ENCODE measurements around the gene PRDX6. TPM values are rescaled to one million over a fixed set of nuclear protein-coding genes. Genes with fewer than 3 reads are reported as not detected.

The PRDX6 gene
- total RNA-seq, 1 experiment from 2014 or later, result 270 TPM

DNA sequence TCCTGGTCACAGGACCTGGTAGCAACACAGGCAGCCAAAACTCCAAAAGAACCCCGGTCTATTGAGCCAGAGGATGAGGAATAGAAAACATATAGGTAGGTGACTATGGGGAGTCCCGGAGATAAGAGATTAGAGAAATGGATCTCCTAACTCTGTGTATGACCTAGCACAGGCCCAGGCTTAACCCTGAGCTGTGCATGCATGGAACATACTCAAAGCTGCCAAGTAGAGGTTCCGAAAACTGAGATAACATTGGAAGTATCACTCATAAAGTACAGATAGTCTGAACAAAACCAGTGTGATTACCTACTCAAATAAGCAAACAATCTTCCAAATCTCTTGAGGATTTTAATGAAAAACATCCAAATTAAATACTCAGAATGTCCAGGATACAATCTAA lies 31.5 kb upstream of the PRDX6 start:
- ChIA-PET CTCF (no interaction called here), POLR2A (ENCODE audit: low non-redundant PET) (no interaction called here)
- Histone ChIP-seq H3K27me3 (replicated peaks; ENCODE audit: insufficient read depth, low read depth, low read length, poor library complexity) (no peaks in the 10 kb centered on the region), H3K9me3 (ENCODE audit: low read depth, low read length, poor library complexity, severe bottlenecking) (no peaks in the 10 kb centered on the region), H3K27ac (ENCODE audit: low read depth, low read length, poor library complexity, severe bottlenecking) (no peak overlapping the region), H3K36me3 (ENCODE audit: insufficient read depth, low read length, poor library complexity, severe bottlenecking) (no peaks in the 10 kb centered on the region), H3K4me3 (ENCODE audit: low read depth, low read length, poor library complexity, severe bottlenecking) (no peak overlapping the region), H3K4me1 (ENCODE audit: insufficient read depth, low read length, poor library complexity, severe bottlenecking) (no peaks in the 10 kb centered on the region)
- no peak for DNase-seq (ENCODE audit: low spot score)
- intact Hi-C loops (cut with micrococcal nuclease; ENCODE audit: unreplicated experiment), result no loop called here
- TF ChIP-seq, protein P1, sequence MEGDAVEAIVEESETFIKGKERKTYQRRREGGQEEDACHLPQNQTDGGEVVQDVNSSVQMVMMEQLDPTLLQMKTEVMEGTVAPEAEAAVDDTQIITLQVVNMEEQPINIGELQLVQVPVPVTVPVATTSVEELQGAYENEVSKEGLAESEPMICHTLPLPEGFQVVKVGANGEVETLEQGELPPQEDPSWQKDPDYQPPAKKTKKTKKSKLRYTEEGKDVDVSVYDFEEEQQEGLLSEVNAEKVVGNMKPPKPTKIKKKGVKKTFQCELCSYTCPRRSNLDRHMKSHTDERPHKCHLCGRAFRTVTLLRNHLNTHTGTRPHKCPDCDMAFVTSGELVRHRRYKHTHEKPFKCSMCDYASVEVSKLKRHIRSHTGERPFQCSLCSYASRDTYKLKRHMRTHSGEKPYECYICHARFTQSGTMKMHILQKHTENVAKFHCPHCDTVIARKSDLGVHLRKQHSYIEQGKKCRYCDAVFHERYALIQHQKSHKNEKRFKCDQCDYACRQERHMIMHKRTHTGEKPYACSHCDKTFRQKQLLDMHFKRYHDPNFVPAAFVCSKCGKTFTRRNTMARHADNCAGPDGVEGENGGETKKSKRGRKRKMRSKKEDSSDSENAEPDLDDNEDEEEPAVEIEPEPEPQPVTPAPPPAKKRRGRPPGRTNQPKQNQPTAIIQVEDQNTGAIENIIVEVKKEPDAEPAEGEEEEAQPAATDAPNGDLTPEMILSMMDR (conservative IDR thresholded peaks at IDR 0.05; ENCODE audit: low read depth, low read length), result no peak
- TF ChIP-seq EZH2 (IDR thresholded peaks at IDR 0.05; ENCODE audit: borderline replicate concordance, low read depth, low read length, poor library complexity, severe bottlenecking), result no peak
- BruUV-seq (replicated peaks), result no TSS peak

- Histone ChIP-seq H3K36me3 (ENCODE audit: insufficient read depth, low read length, poor library complexity, severe bottlenecking) (no peaks in the 10 kb centered on the region), H3K4me1 (ENCODE audit: insufficient read depth, low read length, poor library complexity, severe bottlenecking) (no peaks in the 10 kb centered on the region), H3K27me3 (replicated peaks; ENCODE audit: insufficient read depth, low read depth, low read length, poor library complexity) (no peaks in the 10 kb centered on the region), H3K27ac (ENCODE audit: low read depth, low read length, poor library complexity, severe bottlenecking) (no peak overlapping the region), H3K4me3 (ENCODE audit: low read depth, low read length, poor library complexity, severe bottlenecking) (no peak overlapping the region), H3K9me3 (ENCODE audit: low read depth, low read length, poor library complexity, severe bottlenecking) (no peaks in the 10 kb centered on the region)
- DNase-seq (ENCODE audit: low spot score), result no peak
- BruUV-seq (replicated peaks), result no TSS peak
- POLR2A ChIA-PET (ENCODE audit: low non-redundant PET), result no interaction called here
- CTCF ChIA-PET, result no interaction called here
- no peak for TF ChIP-seq EZH2 (IDR thresholded peaks at IDR 0.05; ENCODE audit: borderline replicate concordance, low read depth, low read length, poor library complexity, severe bottlenecking)
- TF ChIP-seq, protein P1 (conservative IDR thresholded peaks at IDR 0.05; ENCODE audit: low read depth, low read length), result no peak
- intact Hi-C loops (cut with micrococcal nuclease; ENCODE audit: unreplicated experiment), result no loop called here
Observed at GRCh38 chr1:173447224-173447623, 29.9 kb upstream of the PRDX6 start.

- Histone ChIP-seq H3K27ac (ENCODE audit: low read depth, low read length, poor library complexity, severe bottlenecking) (no peak overlapping the region), H3K4me3 (ENCODE audit: low read depth, low read length, poor library complexity, severe bottlenecking) (no peak overlapping the region), H3K4me1 (ENCODE audit: insufficient read depth, low read length, poor library complexity, severe bottlenecking) (no peaks in the 10 kb centered on the region), H3K36me3 (ENCODE audit: insufficient read depth, low read length, poor library complexity, severe bottlenecking) (no peaks in the 10 kb centered on the region), H3K9me3 (ENCODE audit: low read depth, low read length, poor library complexity, severe bottlenecking) (no peaks in the 10 kb centered on the region), H3K27me3 (replicated peaks; ENCODE audit: insufficient read depth, low read depth, low read length, poor library complexity) (no peaks in the 10 kb centered on the region)
- no peak for TF ChIP-seq EZH2 (IDR thresholded peaks at IDR 0.05; ENCODE audit: borderline replicate concordance, low read depth, low read length, poor library complexity, severe bottlenecking)
- TF ChIP-seq, protein P1 (conservative IDR thresholded peaks at IDR 0.05; ENCODE audit: low read depth, low read length), result no peak
- intact Hi-C loops (cut with micrococcal nuclease; ENCODE audit: unreplicated experiment), result no loop called here
- CTCF ChIA-PET, result no interaction called here
- no TSS peak for BruUV-seq (replicated peaks)
- no peak for DNase-seq (ENCODE audit: low spot score)
- POLR2A ChIA-PET (ENCODE audit: low non-redundant PET), result no interaction called here
Observed at GRCh38 chr1:173448945-173449344, 28.2 kb upstream of the PRDX6 start.
